ENCODE data around the gene ZNF689.
"Not testable (repeated sequence)": the region's sequence is repeated elsewhere in the genome, so short reads cannot be mapped to it uniquely, and the experiment has no call there.

The ZNF689 gene

DNA sequence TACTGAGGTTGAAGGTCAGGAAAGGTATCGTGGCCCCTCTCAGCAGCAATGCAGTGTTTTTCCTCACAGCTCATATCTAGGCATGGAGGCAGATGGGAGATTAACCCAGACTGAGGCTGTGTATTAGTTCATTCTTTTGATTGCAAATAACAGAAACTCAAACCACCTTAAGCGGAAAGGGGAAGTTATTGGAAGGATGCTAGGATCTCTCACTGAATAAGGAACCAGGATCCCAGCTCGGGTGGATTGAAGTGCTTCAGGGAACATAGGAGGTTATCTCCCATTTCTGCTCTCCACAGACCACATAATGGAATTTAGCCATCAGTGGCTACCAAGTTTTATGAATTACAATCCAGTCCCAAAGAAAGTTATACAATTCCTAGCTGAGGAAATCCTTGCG is 8.2 kb downstream of the ZNF689 start:
- no peak for DNase-seq (ENCODE audit: low read depth in 2 of 2)
- TF ChIP-seq, protein P1, sequence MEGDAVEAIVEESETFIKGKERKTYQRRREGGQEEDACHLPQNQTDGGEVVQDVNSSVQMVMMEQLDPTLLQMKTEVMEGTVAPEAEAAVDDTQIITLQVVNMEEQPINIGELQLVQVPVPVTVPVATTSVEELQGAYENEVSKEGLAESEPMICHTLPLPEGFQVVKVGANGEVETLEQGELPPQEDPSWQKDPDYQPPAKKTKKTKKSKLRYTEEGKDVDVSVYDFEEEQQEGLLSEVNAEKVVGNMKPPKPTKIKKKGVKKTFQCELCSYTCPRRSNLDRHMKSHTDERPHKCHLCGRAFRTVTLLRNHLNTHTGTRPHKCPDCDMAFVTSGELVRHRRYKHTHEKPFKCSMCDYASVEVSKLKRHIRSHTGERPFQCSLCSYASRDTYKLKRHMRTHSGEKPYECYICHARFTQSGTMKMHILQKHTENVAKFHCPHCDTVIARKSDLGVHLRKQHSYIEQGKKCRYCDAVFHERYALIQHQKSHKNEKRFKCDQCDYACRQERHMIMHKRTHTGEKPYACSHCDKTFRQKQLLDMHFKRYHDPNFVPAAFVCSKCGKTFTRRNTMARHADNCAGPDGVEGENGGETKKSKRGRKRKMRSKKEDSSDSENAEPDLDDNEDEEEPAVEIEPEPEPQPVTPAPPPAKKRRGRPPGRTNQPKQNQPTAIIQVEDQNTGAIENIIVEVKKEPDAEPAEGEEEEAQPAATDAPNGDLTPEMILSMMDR (IDR thresholded peaks at IDR 0.05; ENCODE audit: low read depth, low read length) = no peak
- no peak overlapping the region for H3K4me3 ChIP-seq (replicated peaks in 1 of 2; ENCODE audit: low read depth in 2 of 2, low read length in 2 of 2)

DNA sequence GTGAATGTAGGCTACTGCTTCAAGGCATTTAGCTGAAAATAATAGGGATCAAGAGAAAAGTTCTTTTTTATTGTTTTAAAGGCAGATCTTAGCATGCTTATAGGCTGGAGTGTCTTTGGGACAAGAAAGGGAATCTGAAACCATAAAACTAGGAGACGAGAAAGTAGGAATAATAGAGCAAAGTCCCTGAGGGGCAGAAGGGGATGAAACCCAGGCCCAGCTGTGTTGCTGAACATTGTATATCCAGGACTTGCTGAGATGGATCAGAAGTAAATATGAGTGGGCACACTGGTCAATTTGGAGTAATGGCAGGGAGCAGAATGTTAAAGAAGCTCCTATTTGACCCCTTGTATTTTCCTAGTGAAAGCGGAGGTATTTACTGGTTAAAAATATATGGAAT is 9.3 kb downstream of the ZNF689 start:
- TF ChIP-seq, protein P1 (IDR thresholded peaks at IDR 0.05; ENCODE audit: low read depth, low read length) = no peak
- no peak for DNase-seq (ENCODE audit: low read depth in 2 of 2)
- no peak overlapping the region for H3K4me3 ChIP-seq (replicated peaks in 1 of 2; ENCODE audit: low read depth in 2 of 2, low read length in 2 of 2)

DNA sequence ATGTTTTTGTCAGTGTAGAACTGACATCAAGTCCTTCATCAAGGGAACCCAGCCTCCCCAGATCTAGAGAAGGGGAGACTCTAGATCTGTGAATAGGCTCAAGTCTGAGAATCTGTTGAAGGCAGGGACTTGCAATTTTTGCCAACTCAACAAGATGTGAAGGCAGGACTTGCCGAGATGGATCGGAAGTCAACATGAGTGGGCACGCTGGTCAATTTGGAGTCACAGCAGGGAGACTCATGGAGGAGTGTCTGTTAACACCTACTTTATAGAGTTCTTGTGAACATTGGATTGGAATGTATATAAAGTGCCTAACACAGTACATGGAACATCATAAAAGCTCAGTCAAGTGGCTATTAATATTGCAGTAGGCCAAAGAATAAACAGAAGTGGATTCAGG is 10.0 kb downstream of the ZNF689 start:
- TF ChIP-seq, protein P1 (IDR thresholded peaks at IDR 0.05; ENCODE audit: low read depth, low read length) = no peak
- H3K4me3 ChIP-seq (replicated peaks in 1 of 2; ENCODE audit: low read depth in 2 of 2, low read length in 2 of 2) = no peak overlapping the region
- no peak for DNase-seq (ENCODE audit: low read depth in 2 of 2)

DNA sequence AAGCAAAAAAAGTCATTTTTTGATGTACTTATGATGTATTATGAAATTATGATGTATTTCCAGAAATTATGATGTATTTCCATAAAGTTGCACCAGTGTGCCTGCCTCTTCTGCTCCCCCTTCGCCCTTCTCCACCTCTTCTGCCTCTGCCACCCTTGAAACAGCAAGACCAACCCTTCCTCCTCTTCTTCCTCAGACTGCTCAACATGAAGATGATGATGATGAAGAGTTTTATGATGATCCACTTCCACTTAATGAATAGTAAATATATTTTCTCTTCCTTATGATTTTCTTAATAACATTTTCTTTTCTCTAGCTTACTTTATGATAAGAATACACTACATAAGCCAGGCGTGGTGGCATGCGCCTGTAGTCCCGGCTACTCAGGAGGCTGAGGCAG is 17.3 kb downstream of the ZNF689 start:
- TF ChIP-seq, protein P1 (IDR thresholded peaks at IDR 0.05; ENCODE audit: low read depth, low read length) = no peak
- no peak for DNase-seq (ENCODE audit: low read depth in 2 of 2)
- H3K4me3 ChIP-seq (replicated peaks in 1 of 2; ENCODE audit: low read depth in 2 of 2, low read length in 2 of 2) = no peak overlapping the region

DNA sequence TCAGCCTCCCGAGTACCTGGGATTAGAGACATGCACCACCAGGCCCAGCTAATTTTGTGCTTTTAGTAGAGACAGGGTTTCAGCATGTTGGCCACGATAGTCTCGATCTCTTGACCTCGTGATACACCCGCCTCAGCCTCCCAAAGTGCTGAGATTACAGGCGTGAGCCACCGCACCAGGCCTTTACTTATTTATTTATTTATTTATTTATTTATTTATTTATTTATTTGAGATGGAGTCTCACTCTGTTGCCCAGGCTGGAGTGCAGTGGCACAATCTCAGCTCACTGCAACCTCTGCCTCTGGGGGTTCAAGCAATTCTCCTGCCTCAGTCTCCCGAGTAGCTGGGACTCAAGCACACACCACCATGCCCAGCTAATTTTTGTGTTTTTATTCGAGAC is 19.3 kb downstream of the ZNF689 start:
- DNase-seq (ENCODE audit: low read depth in 2 of 2); H3K4me3 ChIP-seq (replicated peaks in 1 of 2; ENCODE audit: low read depth in 2 of 2, low read length in 2 of 2): not testable (repeated sequence)

DNA sequence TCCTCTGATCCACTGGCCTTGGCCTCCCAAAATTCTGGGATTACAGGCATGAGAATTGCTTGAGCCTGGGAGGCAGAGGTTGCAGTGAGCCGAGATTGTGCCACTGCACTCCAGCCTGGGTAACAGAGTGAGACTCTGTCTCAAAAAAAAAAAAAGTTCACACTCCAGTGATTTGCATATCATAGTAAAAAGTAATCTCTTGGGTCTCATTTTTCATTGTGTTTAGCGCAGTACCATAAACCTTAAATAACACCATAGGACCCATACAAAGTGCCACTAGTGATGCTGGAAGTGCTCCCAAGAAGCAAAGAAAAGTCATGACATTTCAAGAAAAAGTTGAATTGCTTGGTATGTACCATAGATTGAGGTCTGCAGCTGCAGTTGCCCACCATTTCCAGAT is 20.6 kb downstream of the ZNF689 start:
- not testable (repeated sequence) for DNase-seq (ENCODE audit: low read depth in 2 of 2); H3K4me3 ChIP-seq (replicated peaks in 1 of 2; ENCODE audit: low read depth in 2 of 2, low read length in 2 of 2)

DNA sequence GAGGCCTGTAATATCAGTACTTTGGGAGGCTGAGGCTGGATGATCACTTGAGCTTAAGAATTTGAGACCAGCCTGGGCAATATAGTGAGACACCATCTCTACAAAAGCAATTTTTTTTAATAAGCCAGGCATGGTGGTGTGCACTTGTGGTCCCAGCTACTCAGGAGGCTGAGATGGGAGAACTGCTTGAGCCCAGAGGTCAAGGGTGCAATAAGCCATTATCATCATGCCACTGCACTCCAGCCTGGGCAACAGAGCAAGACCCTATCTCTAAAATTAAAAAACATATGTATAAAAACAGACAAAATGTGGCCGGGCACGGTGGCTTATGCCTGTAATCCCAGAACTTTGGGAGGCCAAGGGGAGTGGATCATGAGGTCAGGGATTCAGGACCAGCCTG is 21.5 kb downstream of the ZNF689 start:
- no peak overlapping the region for H3K4me3 ChIP-seq (replicated peaks in 1 of 2; ENCODE audit: low read depth in 2 of 2, low read length in 2 of 2)
- no peak for DNase-seq (ENCODE audit: low read depth in 2 of 2)
- TF ChIP-seq, protein P1 (IDR thresholded peaks at IDR 0.05; ENCODE audit: low read depth, low read length) = no peak

DNA sequence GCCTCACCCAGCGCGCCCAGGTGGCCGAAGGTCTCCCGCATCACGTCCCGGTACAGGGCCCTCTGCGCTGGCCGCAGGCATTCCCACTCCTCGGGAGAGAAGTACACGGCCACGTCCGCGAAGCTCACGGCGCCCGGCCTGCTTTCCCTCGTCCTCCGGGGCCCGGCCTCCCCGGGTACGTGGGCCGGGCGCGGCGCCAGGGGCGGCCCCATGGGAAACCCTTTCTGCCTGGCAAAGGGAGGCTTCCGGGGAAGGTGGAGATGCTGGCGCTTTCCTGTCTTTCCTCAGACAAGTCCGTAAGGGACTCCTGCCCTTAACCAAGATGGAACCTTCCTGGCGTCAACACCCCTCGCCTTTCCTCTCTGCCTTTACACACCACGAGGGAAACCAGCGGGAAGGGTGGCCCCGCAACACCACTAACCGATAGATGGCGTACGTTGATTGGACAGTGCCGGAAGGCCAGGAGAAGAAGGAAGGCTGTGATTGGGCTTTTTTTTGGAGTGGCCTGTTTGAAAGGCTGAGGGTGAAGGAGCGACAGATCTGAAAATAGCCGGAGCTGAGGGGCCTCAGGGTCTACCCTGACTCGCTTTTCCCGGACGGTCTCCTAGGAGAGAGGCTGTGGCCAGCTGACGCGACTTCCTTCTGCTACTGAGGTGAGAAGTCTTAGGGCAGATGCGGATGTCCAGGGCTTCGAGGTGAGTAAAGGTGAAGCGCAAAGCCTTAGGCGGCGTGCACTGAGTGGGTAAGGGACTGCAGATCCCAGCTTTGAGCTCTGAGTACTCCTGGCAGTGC is 24.6 kb downstream of the ZNF689 start, which contains the start of gene ZNF785:
Gene ZNF785, minus strand, starts transcription at position 298 of the 792 bp plus-strand sequence. Its CDS starts 86 bp downstream, at position 212.
- peak; percentile 100 for DNase-seq (ENCODE audit: low read depth in 2 of 2)
- H3K4me3 ChIP-seq (replicated peaks in 1 of 2; ENCODE audit: low read depth in 2 of 2, low read length in 2 of 2) = peak within 1 kb of the TSS; percentile 59 to 76
- TF ChIP-seq, protein P1 (IDR thresholded peaks at IDR 0.05; ENCODE audit: low read depth, low read length) = no peak

All from cardiac fibroblast (primary cell).